CD4-positive, alpha-beta T cell treated with Interleukin-17A for 4 hours (primary cell): ENCODE data around the gene LOXL4.

Source experiments
- DNase-seq: peaks from one replicate; pipeline ENCODE4 v3.0.0-alpha.2; 2020; ENCODE audit warnings: mixed read lengths

LOXL4 gene

GRCh38 chr10:98267894-98268693, at the start of gene LOXL4:
Gene LOXL4 (minus strand): TSS chr10:98268194. CDS start chr10:98263019, 5,175 bp downstream.
- DNase-seq: no peak

DNA sequence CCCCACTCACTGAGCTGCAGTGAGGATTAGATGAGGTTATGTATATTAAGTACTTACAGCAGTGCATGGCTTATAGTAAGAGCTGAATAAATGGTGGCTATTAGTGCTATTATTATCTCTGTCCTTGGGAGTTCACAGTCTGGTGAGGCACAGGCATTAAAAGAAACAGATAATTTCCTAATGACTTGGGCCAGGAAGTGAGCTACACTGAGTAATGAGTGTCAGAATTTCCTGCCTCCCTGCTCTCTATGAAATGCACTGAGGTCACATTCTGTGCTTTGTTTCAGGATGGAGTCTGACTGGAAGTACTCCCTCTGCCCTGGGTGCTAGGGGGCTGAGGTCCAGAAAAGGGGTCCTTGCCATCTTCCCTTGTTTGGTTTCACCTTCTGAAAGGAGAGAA, 48.7 kb upstream of the LOXL4 start:
- DNase-seq: no peak

DNA sequence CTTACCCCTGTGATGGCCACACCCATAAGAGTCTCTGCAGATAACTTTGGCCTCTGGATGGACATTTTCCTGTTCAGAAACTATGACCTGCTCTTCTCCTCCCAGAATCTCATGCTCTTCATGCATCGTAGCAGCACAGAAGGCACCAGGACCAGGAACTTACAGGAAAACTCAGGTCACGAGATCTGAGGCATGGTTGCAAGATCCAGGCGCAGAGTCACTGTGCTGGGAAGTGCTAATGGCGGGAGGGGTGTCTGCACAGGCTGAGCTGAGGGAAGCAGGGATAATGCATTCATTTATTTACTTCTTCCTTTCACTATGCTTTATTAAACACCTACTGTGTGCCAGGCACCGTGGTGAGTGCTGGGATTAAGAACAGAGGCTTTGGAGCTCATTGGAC, 48.2 kb upstream of the LOXL4 start:
- DNase-seq: no peak

GRCh38 chr10:98314532-98315284, 46.7 kb upstream of the LOXL4 start:
- no peak for DNase-seq

DNA sequence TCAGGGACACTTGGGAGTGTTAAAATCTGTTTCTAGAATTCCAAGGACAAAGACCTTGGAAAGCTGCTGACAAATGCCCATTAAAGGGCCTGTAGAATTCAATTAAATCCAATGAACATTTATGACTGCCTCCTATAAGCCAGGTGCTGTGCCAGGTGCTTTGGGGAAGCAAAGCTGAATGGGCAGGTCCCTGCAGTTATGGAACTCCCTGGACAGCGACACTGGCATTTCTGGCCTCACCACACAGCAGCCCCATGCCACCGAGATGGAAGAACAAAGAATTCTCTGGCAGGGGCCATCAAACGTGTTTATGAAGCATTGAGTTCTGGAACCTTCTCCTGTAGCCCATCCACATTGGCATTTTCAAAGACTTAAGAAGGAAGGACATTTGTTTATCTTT, 45.6 kb upstream of the LOXL4 start:
- no peak for DNase-seq

DNA sequence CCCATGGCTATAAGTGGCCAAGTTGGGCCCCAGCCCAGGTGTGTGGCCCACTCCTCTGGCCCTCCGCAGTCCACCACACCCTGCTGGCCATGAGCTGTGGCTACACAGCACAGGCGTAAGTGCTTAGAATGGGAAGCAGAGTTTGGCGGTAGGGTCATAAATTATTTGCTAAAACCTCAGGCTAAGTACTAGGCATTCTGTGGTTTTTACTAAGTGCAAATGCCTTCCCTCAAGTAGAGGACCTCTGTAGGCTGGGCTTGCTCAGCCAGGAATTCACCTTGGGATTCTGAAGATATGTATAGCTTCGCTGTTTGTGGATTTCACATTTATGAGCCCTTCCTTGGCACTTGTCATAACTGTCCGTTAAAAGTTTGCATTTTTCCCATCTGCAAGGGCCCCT, 44.8 kb upstream of the LOXL4 start:
- no peak for DNase-seq

DNA sequence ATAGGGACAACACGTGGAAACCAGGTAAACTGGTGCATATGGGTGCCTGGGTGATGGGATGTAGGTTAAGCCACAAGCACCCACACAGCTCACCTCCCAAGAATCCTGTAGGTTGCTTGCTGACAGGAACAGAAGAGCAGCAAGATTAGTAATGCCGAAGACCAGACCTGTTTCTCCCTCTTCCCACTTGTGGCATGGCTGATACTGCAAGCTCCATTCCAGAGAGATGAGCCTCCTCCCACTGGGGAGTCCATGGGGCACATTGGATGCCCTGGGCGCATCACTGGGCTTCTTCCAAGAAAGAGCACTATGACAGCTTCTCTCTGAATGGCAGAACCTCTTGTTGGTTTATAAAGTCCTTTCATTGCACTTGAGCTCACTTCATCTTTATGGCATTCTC, 44.4 kb upstream of the LOXL4 start:
- no peak for DNase-seq

DNA sequence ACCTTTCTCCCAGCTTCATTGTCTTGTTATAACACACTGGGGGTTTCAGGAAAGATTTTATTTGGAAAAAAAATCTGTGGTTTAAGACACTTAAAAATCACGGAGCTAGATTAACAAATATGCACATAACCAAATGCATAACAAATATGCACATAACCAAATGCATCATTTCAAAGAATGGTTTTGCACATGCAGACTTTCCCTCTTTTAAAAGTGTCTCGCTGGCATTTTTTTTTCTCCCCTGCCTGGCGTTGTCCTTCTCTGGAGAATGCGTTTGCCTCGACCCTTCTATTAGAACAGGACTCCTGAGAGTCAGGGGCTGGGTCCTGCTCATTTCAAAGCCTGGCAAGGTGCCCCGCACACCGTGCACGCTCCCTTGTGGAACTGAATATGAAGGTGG, 42.7 kb upstream of the LOXL4 start:
- no peak for DNase-seq

DNA sequence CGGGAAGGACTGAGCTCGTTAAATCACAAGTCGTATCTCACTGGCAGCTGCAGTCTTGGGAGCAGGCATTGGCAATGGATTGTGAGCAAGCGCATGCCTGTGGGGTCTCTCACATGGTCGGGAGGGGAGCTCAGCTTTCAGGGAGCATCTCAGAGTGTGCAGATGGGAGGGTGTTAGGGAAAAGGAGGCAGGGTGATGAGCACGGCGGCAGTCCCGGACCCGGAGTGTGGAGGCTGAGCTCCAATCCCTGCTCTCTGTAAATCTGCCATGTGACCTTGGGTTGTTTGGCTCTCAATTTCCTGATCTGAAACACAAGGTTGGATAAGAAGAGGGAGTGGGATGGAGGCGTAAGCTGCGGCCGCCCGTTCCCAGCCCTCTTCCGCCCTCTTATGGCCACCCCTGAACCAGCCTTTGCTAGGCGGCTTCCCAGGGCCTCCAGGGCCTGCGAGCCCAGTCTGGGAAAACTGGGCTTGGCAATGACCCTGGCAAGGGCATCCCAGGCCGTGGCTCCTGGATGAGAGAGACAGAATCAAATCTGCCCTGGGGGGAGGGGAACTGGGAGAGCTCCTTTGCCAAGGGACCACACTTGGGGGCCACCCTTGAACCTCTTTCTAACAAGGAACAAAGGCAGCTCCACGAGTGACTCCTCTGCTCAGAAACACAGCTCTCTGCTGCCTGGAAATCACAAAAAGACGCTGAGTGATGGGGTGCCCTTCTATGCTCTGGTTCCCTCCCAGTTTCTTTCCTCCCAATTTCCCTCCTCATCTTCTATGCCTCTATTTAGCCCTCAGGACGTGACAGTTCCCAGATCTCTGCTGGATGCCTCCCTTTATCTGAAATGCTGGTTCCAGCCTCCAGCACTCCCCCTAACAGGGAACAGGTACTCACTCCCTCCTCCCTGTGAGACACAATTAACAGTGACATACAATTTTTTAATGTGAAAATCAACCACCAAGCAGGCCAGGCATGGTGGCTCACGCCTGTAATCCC, 41.7 kb upstream of the LOXL4 start:
- no peak for DNase-seq

DNA sequence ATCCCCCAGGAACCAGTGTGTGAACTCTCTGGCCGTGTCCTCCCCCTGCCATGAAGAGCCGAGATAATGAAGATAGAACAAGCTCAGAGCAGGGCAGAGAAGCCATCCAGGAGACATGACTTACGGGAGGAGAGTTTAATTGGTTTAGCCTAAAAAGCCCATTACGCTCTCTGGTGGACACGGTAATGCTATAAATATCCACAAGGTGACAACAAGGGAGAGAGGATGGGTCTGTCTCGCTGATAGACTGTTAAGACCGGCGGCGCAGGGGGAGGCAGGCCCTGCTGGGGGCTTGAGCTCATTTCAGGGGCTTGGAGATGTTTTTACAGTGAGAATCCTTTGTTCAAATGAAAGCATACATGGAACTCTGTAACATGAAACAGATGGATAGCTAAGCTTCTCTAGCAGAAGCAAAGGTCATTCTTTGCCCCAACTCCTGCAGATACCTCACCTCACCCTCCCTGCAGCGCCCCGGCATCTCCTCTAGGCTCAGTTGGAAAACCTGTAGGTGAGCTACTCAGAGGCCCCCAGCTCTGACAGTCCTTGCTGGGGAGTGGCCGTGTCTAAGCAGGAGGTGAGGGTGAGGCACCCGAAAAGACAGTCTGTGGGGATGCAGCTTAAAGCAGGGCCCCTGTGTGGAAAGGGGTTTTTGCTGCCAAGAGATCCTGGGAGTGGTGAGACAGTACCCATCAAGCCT, 40.8 kb upstream of the LOXL4 start:
- no peak for DNase-seq

DNA sequence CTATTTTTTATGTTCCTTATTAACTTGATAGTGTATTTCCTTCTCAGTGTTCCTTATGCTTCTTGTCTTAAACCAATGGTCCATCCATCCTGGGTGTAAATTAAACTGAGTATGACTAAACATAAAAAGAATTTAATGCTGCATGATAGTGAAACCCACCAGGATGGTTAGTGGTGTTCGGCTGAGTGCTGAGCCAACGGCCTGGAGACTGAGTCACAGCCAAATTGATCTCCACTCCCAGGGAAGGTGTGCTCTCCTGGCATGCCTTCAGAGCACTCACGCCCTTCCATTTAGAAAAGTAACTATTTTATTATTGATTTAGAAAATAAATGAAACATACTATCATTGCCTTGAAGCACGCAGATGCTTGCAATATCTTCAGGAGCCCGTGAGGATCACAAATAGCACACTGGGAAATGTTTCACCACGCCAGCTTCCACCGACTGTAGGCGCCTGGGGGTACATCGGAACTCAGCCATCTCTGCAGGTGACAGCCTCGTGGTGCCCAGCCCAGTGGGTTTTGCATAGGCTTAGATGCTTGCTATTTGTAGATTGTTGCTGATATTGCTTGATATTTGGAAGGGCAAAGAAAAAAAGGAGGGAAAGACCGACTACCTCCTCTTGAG, 40.0 kb upstream of the LOXL4 start:
- DNase-seq: no peak

- no peak for DNase-seq
Measured at GRCh38 chr10:98306501-98306900, 38.5 kb upstream of the LOXL4 start.

DNA sequence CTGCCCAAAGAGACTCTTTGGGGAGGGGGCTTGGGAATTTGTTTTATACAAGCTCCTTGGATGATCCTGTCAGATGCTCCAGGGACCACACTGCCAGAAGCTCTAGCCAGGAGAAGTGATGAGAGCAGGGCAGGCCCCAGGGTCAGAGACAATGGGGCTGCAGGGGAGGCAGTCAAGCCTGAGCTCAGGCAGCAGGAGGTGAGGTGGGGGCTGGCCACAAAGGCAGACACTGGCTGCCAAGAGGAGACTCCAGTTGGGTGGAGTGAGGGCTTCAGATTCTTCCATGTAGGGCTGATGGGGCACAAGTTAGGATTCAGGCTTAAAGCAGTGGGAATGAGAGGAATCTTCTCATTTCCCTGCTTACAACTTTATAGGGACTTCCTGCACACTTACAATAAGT, 35.6 kb upstream of the LOXL4 start:
- no peak for DNase-seq

- no peak for DNase-seq
Measured at GRCh38 chr10:98302741-98303365, 34.9 kb upstream of the LOXL4 start.

DNA sequence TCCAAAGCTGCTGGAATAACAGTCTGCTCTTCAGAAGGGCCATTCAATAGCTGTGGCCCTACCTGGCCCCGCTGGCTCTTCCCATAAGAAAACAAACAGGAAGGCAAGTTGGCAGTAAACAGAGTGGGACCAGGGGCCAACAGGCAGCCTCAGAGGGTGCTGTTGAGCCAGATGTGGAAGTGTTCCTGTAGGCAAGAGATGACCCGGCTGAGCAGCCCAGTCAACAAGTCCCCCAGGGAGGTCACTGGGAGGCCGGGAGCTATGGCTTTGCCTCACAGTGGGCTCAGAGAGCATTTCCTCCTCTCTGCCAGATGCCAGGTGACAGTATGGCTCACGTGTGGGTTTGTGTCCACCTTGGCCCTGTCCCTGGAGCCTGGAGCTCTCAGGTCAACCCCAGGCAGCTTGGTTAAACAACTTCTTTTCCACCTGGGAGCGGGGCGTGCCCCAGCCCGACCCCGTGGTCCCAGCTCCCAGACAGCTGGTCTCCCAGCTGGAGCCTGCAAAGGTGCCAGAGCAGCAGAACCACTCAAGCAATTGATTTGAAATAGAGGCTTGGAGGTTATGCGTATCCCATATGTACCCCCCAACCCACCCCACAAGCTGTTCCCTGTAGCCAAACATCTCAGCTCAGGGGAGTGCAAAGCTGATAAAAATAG, 33.8 kb upstream of the LOXL4 start:
- no peak for DNase-seq

DNA sequence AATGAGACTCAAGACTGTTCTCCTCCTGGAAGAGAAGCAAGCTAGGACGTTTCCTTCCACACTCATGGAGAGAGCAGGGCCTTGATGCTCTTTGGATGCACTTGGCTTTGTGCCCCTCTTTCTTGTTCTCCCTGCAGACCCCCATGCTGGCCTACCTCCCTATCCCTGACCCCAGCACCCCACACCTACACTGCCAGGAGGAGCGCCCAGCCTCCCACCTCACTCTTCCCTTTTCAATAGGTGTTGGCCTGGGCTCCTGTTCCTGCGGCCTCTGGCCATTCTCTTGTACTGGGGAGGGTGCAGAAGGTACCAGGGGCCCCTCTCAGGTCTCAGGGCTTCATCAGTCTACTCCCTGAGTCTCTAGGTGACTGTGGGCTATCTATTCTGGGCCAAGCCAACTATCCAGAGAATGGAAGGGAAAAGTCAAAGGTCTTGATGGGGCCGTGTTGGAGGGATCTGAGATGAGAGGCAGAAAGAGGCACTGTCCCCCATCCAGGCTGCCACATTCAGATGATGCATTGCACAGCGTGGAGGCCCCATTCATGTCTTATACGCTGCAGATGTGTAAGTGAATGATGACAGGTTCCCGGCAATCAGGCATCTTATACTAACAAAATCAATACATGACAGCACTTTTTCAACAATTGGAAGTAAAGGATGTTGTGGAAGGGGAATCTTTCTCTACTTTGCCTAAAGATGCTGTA, 32.7 kb upstream of the LOXL4 start:
- DNase-seq: no peak

- no peak for DNase-seq
Measured at GRCh38 chr10:98299341-98299740, 31.3 kb upstream of the LOXL4 start.

DNA sequence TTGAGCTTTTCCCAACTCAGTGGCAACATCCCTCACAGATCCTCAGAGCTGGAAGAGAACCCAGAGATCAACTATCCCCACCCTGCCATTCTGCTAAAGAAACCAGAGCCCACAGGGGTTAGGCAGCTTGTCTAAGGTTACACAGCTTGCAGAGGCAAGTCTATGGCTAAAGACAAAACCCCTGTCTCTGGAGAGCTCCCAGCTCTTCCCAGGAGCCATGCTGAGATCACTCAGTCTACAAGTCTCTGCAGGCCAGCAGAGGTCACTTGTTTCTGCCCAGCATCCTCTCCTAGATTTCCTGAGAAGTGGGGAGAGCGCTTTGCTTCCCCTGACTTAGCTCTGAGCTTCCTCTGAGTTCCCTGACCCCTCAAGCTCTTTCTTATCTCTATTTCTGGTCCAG, 28.5 kb upstream of the LOXL4 start:
- no peak for DNase-seq

DNA sequence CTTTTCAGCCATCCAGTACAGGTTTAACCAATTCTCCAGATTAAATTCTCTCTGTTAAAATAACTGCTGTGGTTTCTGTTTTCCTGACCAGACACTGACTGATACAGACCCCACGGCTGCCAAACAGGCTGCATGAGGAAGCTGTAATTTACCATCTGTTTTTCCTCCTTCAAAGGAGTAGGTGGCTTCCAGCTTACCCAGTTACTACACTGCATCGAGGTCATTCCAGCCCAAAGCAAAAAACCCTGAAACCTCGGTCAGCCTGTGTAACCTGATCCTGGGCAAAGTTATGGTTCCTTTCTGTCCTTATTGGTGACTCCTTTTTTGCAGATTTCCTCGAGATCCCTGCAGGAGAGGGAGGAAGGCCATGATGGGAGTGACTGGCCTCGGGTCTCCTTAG, 27.9 kb upstream of the LOXL4 start:
- DNase-seq: no peak

GRCh38 chr10:98295401-98295811, 27.4 kb upstream of the LOXL4 start:
- DNase-seq: no peak
